NCI-H2196 treated with DMSO at 0.1 percent for 48 hours (cell line): Measurements from ENCODE around the gene SNTB2.
A peak's percentile ranks its signal among the peaks of the same experiment; 100 is the strongest.
"Not testable (repeated sequence)": the region's sequence is repeated elsewhere in the genome, so short reads cannot be mapped to it uniquely, and the experiment has no call there.

Experiments used
- DNase-seq: peaks from one replicate; lab custom pipeline; 2025; ENCODE audit not compliant: unreplicated experiment; lab: John Stamatoyannopoulos, UW

The SNTB2 gene

DNA sequence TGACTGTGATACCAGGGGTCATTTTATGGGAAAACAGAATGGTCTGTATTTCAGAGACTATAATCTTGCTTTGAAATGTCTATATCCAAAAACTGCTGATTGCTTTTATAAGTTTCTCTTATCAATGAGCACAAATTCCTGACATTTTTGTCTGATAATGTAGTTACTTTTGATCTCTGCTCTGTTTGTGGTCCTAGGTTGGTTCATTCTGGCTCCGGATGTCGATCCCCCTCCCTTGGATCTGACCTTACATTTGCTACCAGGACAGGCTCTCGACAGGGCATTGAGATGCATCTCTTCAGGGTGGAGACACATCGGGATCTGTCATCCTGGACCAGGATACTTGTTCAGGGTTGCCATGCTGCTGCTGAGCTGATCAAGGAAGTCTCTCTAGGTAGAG, 96.9 kb downstream of the SNTB2 start:
- no peak for DNase-seq

DNA sequence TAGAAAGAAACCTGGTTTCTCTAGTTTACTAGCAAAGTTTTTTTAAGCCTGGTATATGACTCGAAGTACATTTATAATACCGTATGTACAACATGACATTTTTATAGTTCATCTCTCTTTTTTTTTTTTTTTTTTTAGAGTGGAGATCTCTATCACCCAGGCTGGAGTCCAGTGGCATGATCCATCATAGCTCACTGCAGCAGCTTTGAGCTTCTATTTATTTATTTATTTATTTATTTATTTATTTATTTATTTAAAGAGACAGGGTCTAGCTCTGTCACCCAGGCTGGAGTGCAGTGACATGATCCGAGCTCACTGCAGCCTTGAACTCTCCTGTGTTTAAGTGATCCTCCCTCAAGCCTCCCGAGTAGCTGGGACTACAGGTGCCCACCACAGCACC, 98.3 kb downstream of the SNTB2 start:
- no peak for DNase-seq

- DNase-seq = peak; percentile 3
These were observed 100.2 kb downstream of the SNTB2 start for GRCh38 chr16:69286941-69287713.

- DNase-seq = not testable (repeated sequence)
These were observed 104.7 kb downstream of the SNTB2 start for GRCh38 chr16:69291657-69292056.

DNA sequence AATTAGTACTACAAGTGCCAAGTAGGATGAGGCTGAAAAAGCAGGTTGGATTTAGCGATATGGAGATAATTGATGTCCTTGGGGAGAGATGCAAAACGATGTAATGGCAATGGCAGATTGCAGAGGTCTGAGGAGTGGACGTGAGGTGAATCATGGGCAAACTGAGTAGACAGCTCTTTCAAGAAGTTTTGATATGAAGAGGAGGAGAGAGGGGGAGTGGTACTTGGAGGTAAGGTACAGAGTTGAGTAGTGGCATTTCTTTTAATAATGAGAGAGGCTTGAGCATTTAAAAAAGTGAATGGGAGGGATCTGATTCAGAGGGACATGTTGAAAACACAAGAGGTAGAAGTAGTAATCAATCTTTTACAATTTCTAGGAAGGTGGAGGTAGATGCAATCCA, 106.4 kb downstream of the SNTB2 start:
- no peak for DNase-seq

DNA sequence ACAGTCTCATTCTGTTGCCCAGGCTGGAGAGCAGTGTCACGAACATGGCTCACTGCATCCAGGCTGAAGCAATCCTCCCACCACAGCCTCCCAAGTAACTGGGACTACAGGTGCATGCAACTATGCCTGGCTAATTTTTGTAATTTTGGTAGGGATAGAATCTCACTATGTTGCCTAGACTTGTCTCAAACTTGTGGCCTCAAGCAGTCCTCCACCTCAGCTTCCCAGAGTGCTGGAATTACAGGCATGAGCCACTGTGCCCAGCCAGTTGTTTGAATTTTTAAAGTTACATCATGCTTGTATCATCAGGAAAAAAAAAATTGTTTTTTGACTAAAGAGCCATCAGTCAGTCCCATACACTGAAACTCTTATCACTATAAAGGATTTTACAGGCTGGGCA, 107.1 kb downstream of the SNTB2 start:
- DNase-seq = no peak

GRCh38 chr16:69296771-69297170, 109.8 kb downstream of the SNTB2 start:
- not testable (repeated sequence) for DNase-seq

- DNase-seq = no peak
These were observed 111.3 kb downstream of the SNTB2 start for GRCh38 chr16:69298261-69298660.

- no peak for DNase-seq
These were observed 114.2 kb downstream of the SNTB2 start for GRCh38 chr16:69301187-69301586.

DNA sequence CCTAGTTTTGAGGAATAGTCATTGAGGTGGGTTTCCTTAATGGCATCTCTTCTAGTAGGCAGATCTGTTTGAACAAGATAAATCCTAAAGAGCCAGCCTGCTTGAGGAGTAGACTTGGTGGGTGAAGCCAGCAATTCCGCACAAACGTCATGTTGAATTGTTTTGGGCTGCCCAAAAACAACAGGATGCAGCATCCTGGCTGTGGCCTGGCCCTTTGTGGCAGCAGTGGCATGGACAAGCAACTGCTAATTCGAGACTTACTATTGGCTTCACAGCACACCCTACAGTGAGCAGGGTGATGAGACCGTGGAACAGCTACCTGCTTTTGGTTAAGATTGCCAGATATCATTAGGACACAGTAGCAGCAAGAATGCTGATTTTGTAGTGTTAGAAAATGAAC, 114.9 kb downstream of the SNTB2 start:
- DNase-seq = no peak

GRCh38 chr16:69302301-69302700, 115.3 kb downstream of the SNTB2 start:
- no peak for DNase-seq

DNA sequence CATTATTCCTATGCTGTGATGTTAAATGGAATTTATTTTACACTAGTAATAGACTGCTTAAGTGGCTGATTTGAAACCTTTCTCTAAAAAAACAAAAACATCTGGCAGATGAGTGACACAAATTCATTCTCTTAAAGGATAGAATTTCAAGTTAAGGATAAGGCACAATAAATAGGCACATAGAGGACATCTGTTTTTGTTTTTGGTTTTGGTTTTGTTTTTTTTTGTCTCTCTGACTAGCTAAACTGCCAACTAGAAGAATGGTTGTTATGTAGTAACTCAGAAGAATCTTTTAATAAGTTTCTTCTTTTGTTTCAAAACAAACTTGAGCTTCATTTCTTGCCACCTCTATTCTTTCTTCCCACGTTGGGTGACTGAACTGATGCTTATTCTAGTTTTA, 119.1 kb downstream of the SNTB2 start:
- DNase-seq = no peak

DNA sequence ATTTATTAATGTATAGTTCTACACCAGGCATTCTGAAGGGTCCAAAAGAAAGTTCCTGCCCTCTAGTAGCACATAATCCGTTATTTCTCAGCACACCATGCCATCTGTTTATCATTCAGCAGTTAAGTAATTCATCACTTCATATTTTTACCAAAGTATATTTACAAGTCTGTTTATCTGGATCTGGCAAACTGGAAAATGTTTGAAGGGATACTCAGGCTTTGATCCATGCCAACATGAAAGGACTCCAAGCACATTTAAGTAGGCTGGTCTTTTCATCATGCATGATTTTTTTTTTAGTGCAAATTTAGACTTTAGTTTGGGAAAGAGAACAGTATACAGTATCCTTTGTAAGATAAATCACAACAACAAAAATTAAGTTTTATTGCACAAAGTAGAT, 120.1 kb downstream of the SNTB2 start:
- no peak for DNase-seq

DNA sequence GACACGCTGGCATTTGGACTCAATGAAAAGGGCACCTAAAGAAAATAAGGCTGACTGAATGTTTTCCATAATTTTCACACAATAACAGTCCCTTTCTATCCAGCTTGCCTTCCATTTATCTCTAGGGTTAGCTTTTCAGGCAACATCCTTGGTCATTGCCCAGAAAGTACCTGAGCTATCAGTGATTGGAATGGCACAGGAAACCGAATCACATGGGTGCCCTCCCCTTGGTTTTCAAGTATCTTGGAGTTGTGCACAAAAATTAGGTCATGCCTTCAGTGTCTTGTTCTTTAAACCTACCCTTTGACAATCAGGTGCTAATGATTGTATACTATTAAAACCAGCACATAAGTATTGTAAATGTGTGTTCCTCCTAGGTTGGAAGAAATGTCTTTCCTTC, 120.9 kb downstream of the SNTB2 start:
- no peak for DNase-seq

DNA sequence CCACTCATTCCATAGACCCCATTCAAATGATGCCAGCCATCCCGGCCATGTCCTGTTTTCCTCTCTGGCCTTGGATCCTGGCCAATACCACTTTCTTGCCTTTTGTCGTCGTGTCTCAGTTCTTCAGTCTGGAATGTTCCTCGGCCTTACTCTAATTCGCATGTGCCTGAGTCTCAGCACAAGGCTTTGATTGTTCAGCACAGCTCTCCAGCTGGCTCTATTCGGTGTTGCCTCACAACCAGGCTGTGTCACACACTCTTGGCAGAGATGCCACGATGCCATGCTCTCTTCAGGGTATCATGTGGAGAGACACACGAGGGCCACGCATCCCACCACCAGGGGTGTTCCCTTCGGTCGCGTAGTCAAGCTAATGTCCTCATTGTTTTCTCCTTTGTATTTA, 122.4 kb downstream of the SNTB2 start:
- DNase-seq = no peak

DNA sequence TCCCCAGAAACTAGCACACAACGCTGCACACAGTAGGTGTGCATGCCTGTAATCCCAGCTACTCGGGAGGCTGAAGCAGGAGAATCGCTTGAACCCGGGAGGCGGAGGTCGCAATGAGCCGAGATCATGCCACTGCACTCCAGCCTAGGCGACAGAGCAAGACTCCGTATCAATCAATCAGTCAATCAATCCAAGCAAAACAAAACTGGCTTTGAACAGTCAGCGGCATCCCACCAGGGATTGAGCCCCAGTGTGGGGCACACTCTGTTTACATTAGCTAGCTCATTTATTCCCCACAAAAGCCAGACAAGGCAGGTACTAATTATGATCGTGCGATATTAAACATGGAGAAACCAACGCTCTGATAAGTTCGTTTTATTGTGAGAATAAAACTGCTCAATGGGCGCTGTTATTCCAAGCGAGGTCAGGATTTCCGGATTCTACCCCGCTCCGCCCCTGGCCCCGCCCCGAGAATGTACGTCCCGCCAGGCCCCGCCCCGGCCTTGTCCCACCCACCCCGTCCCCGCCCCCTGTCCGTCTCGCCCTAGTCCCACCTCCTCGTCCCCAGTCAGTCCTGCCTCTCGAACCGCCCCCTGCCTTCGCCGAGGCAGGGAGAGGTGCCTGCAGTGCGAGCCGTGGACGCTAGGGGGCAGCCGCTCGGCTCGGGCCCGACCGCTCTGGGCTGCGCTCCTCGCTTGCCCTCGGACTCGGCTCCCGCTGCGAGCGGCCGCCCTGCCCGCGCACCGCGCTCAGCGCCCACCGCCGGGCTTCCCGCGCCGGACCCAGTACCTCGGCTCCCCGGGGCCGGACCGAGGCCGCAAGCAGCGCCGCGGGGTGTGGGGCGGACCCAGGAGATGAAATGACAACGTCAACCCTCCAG, 123.9 kb downstream of the SNTB2 start, which contains the start of gene VPS4A:
Gene VPS4A (plus strand): TSS at position 698 of the 880 bp plus-strand sequence. CDS start 162 bp downstream, at position 860.
- DNase-seq = peak; percentile 74

DNA sequence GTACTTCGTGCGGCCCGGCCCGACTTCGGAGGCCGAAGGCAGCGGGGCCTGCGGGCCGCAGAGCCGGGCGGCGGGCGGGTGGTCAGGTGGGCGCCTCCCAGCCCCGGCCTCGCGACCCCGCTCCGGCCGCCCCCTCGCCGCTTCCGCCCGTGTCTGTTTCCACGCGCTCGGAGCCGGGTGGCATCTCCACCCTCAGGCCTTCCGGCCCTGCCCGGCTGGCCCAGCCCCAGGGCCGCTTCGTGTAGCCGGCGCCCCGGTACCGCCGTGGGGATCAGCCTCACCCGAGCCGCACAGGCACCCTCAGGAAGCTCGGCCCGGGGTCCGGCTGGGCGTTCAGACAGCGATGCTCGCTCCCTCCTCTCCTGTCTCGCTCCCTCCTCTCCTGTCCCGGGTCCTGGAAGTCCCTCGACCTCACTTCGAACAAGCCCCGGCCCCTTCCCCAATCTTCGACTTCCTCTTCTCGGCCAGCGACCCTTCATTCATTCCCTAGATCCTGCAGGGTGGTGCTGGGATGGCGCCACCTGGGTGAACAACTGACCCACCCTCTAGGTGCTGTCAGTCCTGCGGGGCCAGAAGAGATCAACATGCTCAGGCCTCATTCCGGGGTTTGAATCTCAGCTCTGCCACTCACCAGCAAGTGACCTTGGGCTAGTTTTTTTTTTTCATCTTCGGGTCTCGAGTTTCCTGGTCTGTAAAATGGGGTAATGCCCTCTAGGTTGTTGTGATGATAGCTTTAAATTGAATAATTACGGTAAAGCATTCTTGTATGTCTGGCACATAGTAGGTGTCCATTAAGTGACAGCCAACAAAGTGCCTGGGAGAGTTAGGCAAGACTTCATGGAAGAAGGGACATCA, 124.8 kb downstream of the SNTB2 start:
- DNase-seq = no peak

- no peak for DNase-seq
These were observed 126.5 kb downstream of the SNTB2 start for GRCh38 chr16:69313469-69313868.

GRCh38 chr16:69314534-69314933, 127.6 kb downstream of the SNTB2 start:
- no peak for DNase-seq

DNA sequence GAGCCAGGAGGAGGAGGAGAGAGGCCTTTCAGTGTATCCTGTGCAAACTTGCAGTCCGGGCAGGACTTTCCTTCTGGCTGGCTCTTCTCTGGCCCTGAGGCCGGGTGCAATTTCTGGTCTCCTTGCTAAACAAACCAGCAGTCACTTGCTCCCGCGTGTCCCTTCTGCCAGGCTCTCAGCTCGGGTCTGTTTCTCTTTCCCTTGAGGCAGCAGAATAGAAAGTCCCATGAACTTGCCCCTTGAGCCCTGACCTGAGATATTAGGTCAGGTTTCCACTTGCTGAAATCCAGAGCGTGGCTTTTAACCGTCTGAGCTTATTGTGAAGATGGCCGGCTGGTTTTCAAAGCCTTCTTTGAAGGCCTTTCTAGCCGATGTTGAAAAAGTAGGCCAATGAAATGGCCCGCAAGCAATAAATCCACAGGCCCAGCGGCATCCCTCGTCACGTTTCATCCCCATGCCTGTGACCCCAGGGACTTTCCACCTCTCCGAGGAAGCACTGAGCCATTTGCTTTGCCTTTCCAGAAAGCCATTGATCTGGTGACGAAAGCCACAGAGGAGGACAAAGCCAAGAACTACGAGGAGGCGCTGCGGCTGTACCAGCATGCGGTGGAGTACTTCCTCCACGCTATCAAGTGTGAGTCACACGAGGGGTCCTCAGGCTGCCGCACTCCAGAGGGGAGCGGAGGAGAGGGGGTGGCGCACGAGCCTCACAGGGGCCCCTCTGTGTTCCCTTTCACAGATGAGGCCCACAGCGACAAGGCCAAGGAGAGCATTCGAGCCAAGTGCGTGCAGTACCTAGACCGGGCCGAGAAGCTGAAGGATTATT, 128.7 kb downstream of the SNTB2 start:
- no peak for DNase-seq
